Bronchial epithelial cell (primary cell): ENCODE results near the gene FAM120B. TPM values are rescaled to one million over a fixed set of nuclear protein-coding genes. Genes with fewer than 3 reads are reported as not detected.

Source experiments
- DNase-seq: peaks from one replicate; pipeline ENCODE4 v3.0.0-alpha.2; 2010; ENCODE audit warnings: low read depth
- FAIRE-seq: peaks from 2 replicates; lab custom pipeline; 2011; peaks lifted over from hg19 to GRCh38; lab: Jason Lieb, UNC
- H3K27me3 ChIP-seq: 2 replicates; pipeline ENCODE4 v1.5.1; 2011; ENCODE audit warnings: low read length; ENCODE audit not compliant: control insufficient read depth, insufficient read depth
- H3K36me3 ChIP-seq: 2 replicates; pipeline ENCODE4 v1.5.1; 2011; ENCODE audit warnings: low read length; ENCODE audit not compliant: control insufficient read depth, insufficient read depth
- H3K4me3 ChIP-seq: 2 replicates; pipeline ENCODE4 v1.5.1; 2011; ENCODE audit warnings: mild to moderate bottlenecking, low read depth, low read length, control low read depth
- CTCF ChIP-seq: IDR thresholded peaks from 2 replicates; pipeline ENCODE4 v1.5.1; 2011; ENCODE audit warnings: mild to moderate bottlenecking, moderate library complexity, low read length, control low read depth, inconsistent platforms; ENCODE audit not compliant: insufficient read depth, severe bottlenecking
- total RNA-seq: library from RNA; depleted of rRNA; stranded (reverse); fragments of >200 nt; gene quantifications from 2 replicates; pipeline ENCODE4 v1.2.1, GENCODE V29; 2014

The FAM120B gene
- total RNA-seq, 1 donor from 2014 or later: 7.1 TPM

GRCh38 chr6:170420791-170421776 is 114.5 kb downstream of the FAM120B start:
- FAIRE-seq (peak; percentile 93), DNase-seq (no peak)
- no peak overlapping the region for H3K4me3 ChIP-seq

DNA sequence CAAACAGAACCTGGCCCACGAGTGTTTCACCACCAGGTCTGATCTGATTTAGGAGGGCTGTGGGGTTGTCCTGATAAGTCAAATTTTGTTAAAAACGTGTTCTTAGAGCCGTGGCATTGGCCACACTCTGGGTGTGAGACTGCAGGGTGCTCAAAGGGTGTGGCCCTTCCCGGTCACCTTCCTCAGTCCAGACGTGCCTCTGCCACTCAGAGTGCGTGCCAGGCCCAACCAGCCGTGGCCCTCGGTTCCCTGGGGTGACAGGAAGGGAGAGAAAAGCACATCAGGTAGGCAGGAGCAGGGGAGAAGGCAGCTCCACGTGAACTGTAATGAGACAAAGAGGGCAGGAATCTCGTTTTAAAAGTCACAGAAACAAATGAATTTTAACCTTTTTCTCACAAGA is 115.4 kb downstream of the FAM120B start:
- no peak for TF ChIP-seq CTCF
- DNase-seq (no peak), FAIRE-seq (no peak)
- Histone ChIP-seq H3K4me3 (no peak overlapping the region), H3K36me3 (no peaks in the 10 kb centered on the region), H3K27me3 (no peaks in the 10 kb centered on the region)

More at GRCh38 chr6:170420791-170421776, 114.5 kb downstream of the FAM120B start:
- H3K36me3 ChIP-seq: no peaks in the 10 kb centered on the region
- H3K27me3 ChIP-seq: no peaks in the 10 kb centered on the region
- no peak for TF ChIP-seq CTCF

DNA sequence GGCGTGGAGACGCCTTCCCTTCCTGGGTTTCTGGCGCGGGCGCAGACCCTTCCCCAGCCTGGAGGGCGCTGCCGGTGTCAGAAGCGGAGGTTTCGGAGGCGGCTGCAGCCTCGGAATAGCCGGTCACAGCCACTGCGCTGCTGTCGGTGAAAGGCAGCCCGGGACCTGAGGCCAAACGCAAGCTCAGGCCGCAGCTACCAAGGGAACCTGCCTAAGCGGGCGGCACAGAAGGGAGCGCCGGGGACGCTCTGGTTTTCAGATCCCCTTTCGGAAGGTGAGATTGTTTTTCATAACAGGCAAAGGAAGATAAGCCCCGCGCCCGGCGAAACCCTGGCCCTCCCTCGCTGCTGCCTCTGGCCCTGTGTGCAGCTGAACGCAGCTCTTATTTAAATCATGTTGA is 116.5 kb downstream of the FAM120B start:
- Histone ChIP-seq H3K36me3 (no peaks in the 10 kb centered on the region), H3K4me3 (no peak overlapping the region), H3K27me3 (no peaks in the 10 kb centered on the region)
- no peak for TF ChIP-seq CTCF
- no peak for DNase-seq
- FAIRE-seq: no peak

DNA sequence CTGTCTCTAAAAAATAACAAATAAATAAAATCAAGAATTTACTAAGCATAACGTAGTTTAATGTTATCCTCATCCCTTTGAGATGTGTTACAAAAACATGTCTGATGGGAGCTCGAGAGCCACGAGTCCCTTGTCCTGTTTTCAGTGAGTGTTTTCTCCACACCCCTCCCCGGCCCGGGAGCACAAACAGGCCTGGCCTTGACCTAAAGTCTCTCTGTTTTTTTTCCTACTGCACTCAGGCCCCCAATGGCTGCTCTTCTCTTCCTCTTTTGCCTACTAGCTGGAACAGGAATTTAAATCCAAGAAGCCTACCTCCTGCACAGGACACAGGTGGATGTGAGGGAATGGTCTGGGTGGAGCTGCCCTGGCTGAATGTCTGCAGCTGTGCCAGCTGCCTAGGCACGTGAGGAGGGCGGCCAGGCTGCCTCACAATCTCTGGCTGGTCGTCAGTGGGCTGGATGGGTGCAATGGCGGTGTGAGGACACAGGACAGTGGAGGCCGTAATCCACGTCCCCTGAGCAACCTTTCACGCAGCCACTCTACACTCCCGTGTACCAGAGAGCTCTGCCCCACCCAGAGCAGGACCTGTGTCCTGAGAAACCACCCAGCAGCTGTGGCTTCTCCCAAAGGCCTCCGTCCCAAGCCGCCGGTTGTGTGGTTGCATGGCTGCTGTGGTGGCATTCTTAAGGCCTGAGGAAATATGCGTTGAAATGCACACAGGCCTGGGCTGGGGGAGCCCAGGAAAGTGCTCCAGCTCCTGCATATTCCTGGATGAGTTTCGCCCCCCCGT is 117.5 kb downstream of the FAM120B start:
- H3K27me3 ChIP-seq: no peaks in the 10 kb centered on the region
- TF ChIP-seq CTCF: no peak
- H3K36me3 ChIP-seq: no peaks in the 10 kb centered on the region
- no peak for FAIRE-seq
- H3K4me3 ChIP-seq: no peak overlapping the region
- no peak for DNase-seq

GRCh38 chr6:170424604-170425126 is 118.1 kb downstream of the FAM120B start:
- no peaks in the 10 kb centered on the region for H3K27me3 ChIP-seq
- no peak for TF ChIP-seq CTCF
- FAIRE-seq: no peak
- no peak overlapping the region for H3K4me3 ChIP-seq
- DNase-seq: no peak
- H3K36me3 ChIP-seq: no peaks in the 10 kb centered on the region
